ENCODE measurements around the gene INS. TPM values are rescaled to one million over a fixed set of nuclear protein-coding genes. Genes with fewer than 3 reads are reported as not detected.

The INS gene
- total and polyA plus RNA-seq, 2 of the 13 experiments (the other 11 are each of a cell fraction or from before 2014, with no cell fraction given), result not detected

- peak; percentile 60 for TF ChIP-seq ZNF687 (CRISPR knock-in tag; IDR thresholded peaks at IDR 0.05)
- TF ChIP-seq ZBTB25 (CRISPR knock-in tag; IDR thresholded peaks at IDR 0.05), result no peak
- TF ChIP-seq ZBTB2 (CRISPR knock-in tag; IDR thresholded peaks at IDR 0.05; ENCODE audit: low read depth), result no peak
- no peak for TF ChIP-seq ATF3 (CRISPR knock-in tag; IDR thresholded peaks at IDR 0.05)
- no peak for TF ChIP-seq PTBP1 (IDR thresholded peaks at IDR 0.05; ENCODE audit: low read depth, low read length, poor library complexity, severe bottlenecking)
- no peak for TF ChIP-seq FOSL2 (CRISPR knock-in tag; IDR thresholded peaks at IDR 0.05)
- peak; percentile 98 for TF ChIP-seq ZNF646 (CRISPR knock-in tag; IDR thresholded peaks at IDR 0.05)
- TF ChIP-seq ZNF7 (CRISPR knock-in tag; IDR thresholded peaks at IDR 0.05), result no peak
- TF ChIP-seq POLR2A (IDR thresholded peaks at IDR 0.05; ENCODE audit: insufficient read depth in 1 of 2, low read depth in 2 of 2, low read length in 2 of 2), result no peak; a peak in 1 of 4 replicates
- no peak for TF ChIP-seq GPN1 (CRISPR knock-in tag; IDR thresholded peaks at IDR 0.05; ENCODE audit: borderline replicate concordance)
- TF ChIP-seq ZNF577 (CRISPR knock-in tag; IDR thresholded peaks at IDR 0.05; ENCODE audit: borderline replicate concordance, low read depth), result no peak
- no peak for TF ChIP-seq ZNF562 (CRISPR knock-in tag; IDR thresholded peaks at IDR 0.05; ENCODE audit: borderline replicate concordance)
- TF ChIP-seq ELF1 (CRISPR knock-in tag; IDR thresholded peaks at IDR 0.05), result no peak
- peak; percentile 97; the same call in 1 of the 2 replicates for TF ChIP-seq ZNF589 (CRISPR knock-in tag; conservative IDR thresholded peaks at IDR 0.05)
- no peak for TF ChIP-seq ZEB1 (IDR thresholded peaks at IDR 0.05; ENCODE audit: insufficient replicate concordance, low read depth)
These were observed 29.4 kb downstream of the INS start (continued) for GRCh38 chr11:2131371-2132236.

Measured in HepG2 (cell line).